RWPE2 (cell line): ENCODE results near the gene MYBBP1A.

ENCODE experiments used
- ATAC-seq: fragments of 200-7000 bp; cut with Tn5 transposase; 3 replicates; pipeline ENCODE4 v1.9.1; 2021; ENCODE audit warnings: low read depth
- DNase-seq: peaks from one replicate; pipeline ENCODE4 v3.0.0-alpha.2; 2020; ENCODE audit warnings: low spot score
- H3K27ac ChIP-seq: fragments of 450-650 bp; 2 replicates; pipeline ENCODE4 v1.5.1; 2017; ENCODE audit warnings: mild to moderate bottlenecking; ENCODE audit not compliant: poor library complexity, severe bottlenecking
- H3K27me3 ChIP-seq: fragments of 250-450 bp; sonication (Bioruptor Pico); 2 replicates; pipeline ENCODE4 v1.5.1; 2021; ENCODE audit warnings: mild to moderate bottlenecking, moderate library complexity; ENCODE audit not compliant: insufficient read depth, poor library complexity, severe bottlenecking
- H3K36me3 ChIP-seq: fragments of 250-450 bp; sonication (Bioruptor Pico); 2 replicates; pipeline ENCODE4 v1.5.1; 2020; ENCODE audit warnings: low read depth, mild to moderate bottlenecking, moderate library complexity
- H3K4me1 ChIP-seq: fragments of 250-450 bp; sonication (Bioruptor Pico); 2 replicates; pipeline ENCODE4 v1.5.1; 2021; ENCODE audit warnings: mild to moderate bottlenecking, moderate library complexity; ENCODE audit not compliant: insufficient read depth, poor library complexity, severe bottlenecking
- H3K4me3 ChIP-seq: fragments of 250-450 bp; sonication (Bioruptor Pico); 2 replicates; pipeline ENCODE4 v1.5.1; 2021; ENCODE audit warnings: mild to moderate bottlenecking, moderate library complexity; ENCODE audit not compliant: severe bottlenecking
- H3K9me3 ChIP-seq: fragments of 250-450 bp; sonication (Bioruptor Pico); 2 replicates; pipeline ENCODE4 v1.5.1; 2021; ENCODE audit warnings: mild to moderate bottlenecking, moderate library complexity; ENCODE audit not compliant: severe bottlenecking
- TF ChIP-seq, protein P1 (sequence below): fragments of 450-650 bp; IDR thresholded peaks from one replicate; pipeline ENCODE4 v1.5.1; 2017; ENCODE audit warnings: mild to moderate bottlenecking, moderate library complexity; ENCODE audit not compliant: poor library complexity, severe bottlenecking

Gene MYBBP1A

GRCh38 chr17:4512156-4513112 lies 42.8 kb downstream of the MYBBP1A start:
- H3K4me3 ChIP-seq, result no peak overlapping the region
- DNase-seq (no peak), ATAC-seq (no peak)
- H3K9me3 ChIP-seq, result no peaks in the 10 kb centered on the region
- TF ChIP-seq, protein P1, sequence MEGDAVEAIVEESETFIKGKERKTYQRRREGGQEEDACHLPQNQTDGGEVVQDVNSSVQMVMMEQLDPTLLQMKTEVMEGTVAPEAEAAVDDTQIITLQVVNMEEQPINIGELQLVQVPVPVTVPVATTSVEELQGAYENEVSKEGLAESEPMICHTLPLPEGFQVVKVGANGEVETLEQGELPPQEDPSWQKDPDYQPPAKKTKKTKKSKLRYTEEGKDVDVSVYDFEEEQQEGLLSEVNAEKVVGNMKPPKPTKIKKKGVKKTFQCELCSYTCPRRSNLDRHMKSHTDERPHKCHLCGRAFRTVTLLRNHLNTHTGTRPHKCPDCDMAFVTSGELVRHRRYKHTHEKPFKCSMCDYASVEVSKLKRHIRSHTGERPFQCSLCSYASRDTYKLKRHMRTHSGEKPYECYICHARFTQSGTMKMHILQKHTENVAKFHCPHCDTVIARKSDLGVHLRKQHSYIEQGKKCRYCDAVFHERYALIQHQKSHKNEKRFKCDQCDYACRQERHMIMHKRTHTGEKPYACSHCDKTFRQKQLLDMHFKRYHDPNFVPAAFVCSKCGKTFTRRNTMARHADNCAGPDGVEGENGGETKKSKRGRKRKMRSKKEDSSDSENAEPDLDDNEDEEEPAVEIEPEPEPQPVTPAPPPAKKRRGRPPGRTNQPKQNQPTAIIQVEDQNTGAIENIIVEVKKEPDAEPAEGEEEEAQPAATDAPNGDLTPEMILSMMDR, result no peak
- no peaks in the 10 kb centered on the region for H3K36me3 ChIP-seq
- H3K27ac ChIP-seq, result no peak overlapping the region
- no peaks in the 10 kb centered on the region for H3K27me3 ChIP-seq
- H3K4me1 ChIP-seq, result no peaks in the 10 kb centered on the region

DNA sequence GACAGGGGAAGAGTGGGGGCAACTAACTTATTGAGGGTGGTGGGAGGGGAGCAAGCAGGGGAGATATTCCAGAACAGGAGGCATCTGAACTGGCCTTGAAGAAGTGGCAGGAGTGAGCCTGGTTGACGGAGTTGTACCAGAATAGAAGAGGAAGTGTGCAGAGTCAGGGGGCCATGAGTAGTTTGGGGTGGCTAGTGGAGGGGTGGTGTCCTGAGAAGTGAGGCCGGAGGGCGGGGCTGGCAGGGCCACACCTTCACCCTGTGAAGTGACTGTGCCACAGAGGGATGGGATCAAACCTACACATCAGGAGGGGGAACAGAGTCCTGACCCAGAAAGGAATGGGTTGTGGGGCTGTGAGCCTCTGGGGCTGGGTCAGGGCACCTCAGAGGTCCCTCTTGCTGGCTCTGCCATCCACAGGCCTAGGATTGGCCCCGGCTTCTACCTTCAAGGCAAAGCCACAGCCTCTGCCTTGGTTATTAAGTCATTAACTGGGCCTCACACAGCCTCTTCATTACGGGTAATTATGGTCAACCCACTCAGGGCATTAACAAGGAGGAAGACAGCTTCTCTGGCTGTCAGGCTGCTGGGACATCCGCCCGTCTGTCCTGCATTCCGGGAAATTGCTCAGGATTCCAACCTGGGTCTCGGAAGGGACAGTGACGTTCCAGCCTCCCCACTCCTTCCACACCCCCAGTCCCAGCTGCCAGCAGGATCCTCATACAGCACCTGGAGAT lies 43.8 kb downstream of the MYBBP1A start:
- TF ChIP-seq, protein P1, result no peak
- Histone ChIP-seq H3K4me1 (no peaks in the 10 kb centered on the region), H3K36me3 (no peaks in the 10 kb centered on the region), H3K27ac (no peak overlapping the region), H3K27me3 (no peaks in the 10 kb centered on the region), H3K9me3 (no peaks in the 10 kb centered on the region), H3K4me3 (no peak overlapping the region)
- no peak for DNase-seq
- ATAC-seq, result no peak

GRCh38 chr17:4510618-4510941 lies 44.6 kb downstream of the MYBBP1A start:
- no peak overlapping the region for H3K4me3 ChIP-seq
- H3K27me3 ChIP-seq, result no peaks in the 10 kb centered on the region
- H3K9me3 ChIP-seq, result no peaks in the 10 kb centered on the region
- ATAC-seq (no peak), DNase-seq (no peak)
- no peaks in the 10 kb centered on the region for H3K36me3 ChIP-seq
- no peak overlapping the region for H3K27ac ChIP-seq
- no peaks in the 10 kb centered on the region for H3K4me1 ChIP-seq
- TF ChIP-seq, protein P1, result no peak

DNA sequence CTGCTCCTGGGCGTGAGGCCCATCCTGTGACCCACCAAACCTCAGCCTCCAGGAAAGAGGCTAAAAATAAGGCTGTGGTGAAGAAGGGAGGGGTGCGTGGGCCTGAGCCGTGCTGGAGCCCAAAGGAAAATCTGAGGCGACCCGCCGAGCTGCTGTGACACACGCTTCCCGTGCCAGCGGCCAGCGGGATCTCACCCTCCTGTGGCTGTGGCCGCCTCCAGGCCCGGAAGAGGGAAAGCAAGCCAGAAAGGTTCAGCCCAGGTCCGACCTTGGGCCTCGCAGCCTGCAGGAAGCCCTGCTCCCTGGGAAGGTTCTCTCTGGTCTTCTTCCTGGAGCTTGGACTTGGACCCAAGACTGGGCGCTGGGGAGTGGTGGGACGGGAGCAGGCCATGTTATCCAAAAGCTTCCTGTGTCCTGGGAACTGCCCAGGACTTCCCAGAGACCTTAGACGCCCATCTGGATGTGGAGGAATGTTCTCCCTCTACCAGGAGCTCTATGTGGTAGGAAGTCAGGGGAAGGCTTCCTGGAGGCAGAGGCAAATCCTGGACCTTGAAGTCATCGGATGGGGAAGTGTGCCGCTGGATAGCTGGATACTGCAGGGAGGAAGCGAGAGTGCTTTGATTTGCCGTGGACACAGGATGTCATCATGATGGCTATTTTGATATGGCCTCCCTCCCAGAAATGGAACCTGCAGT lies 45.1 kb downstream of the MYBBP1A start:
- Histone ChIP-seq H3K27me3 (no peaks in the 10 kb centered on the region), H3K36me3 (no peaks in the 10 kb centered on the region), H3K9me3 (no peaks in the 10 kb centered on the region), H3K27ac (no peak overlapping the region), H3K4me3 (no peak overlapping the region), H3K4me1 (no peaks in the 10 kb centered on the region)
- TF ChIP-seq, protein P1, result no peak
- no peak for ATAC-seq
- DNase-seq, result no peak
